ENCODE data around the gene TOP3A. TPM values are rescaled to one million over a fixed set of nuclear protein-coding genes. Genes with fewer than 3 reads are reported as not detected.

Gene TOP3A
- total RNA-seq, 4 donors from 2014 or later: 18.7 to 46.4 (median 28.4) TPM

- WGBS, 2 donors: 0 to 1% methylated on average over 35 to 44 of the region's 72 CpGs
- no peak for TF ChIP-seq POLR2A (IDR thresholded peaks at IDR 0.05)
- H3K4me3 ChIP-seq (ENCODE audit: low read depth, poor library complexity, severe bottlenecking): peak within 1 kb of the TSS; percentile 76
- DNase-seq (ENCODE audit: low spot score in 2 of 2): peak; percentile 94 to 99
- intact Hi-C loops (cut with DNase I; ENCODE audit: low total_unique reads): no loop called here
Observed at GRCh38 chr17:18260332-18261145, 54.3 kb downstream of the TOP3A start, which contains the start of gene MIEF2. Gene MIEF2, plus strand, starts transcription at chr17:18260662. Its CDS starts 2,059 bp downstream, at chr17:18262721.

- intact Hi-C loops (cut with DNase I; ENCODE audit: low total_unique reads): no loop called here
- DNase-seq (ENCODE audit: low spot score in 2 of 2): no peak
- 50 to 57% methylated on average over 21 of the region's 22 CpGs for WGBS, 2 donors
Observed at GRCh38 chr17:18259621-18260331, 55.0 kb downstream of the TOP3A start.

GRCh38 chr17:18258356-18259038 is 56.3 kb downstream of the TOP3A start, which contains the start of gene FLII:
Gene FLII, minus strand, starts transcription at chr17:18258738. Its CDS starts 48 bp downstream, at chr17:18258690.
- TF ChIP-seq POLR2A (IDR thresholded peaks at IDR 0.05): no peak
- TF ChIP-seq, protein P1, sequence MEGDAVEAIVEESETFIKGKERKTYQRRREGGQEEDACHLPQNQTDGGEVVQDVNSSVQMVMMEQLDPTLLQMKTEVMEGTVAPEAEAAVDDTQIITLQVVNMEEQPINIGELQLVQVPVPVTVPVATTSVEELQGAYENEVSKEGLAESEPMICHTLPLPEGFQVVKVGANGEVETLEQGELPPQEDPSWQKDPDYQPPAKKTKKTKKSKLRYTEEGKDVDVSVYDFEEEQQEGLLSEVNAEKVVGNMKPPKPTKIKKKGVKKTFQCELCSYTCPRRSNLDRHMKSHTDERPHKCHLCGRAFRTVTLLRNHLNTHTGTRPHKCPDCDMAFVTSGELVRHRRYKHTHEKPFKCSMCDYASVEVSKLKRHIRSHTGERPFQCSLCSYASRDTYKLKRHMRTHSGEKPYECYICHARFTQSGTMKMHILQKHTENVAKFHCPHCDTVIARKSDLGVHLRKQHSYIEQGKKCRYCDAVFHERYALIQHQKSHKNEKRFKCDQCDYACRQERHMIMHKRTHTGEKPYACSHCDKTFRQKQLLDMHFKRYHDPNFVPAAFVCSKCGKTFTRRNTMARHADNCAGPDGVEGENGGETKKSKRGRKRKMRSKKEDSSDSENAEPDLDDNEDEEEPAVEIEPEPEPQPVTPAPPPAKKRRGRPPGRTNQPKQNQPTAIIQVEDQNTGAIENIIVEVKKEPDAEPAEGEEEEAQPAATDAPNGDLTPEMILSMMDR (IDR thresholded peaks at IDR 0.05): no peak
- intact Hi-C loops (cut with DNase I; ENCODE audit: low total_unique reads): no loop called here
- 0 to 2% methylated on average over 21 to 44 of the region's 71 CpGs for WGBS, 2 donors
- peak in 1 of 2 donors; percentile 91 for DNase-seq (ENCODE audit: low spot score in 2 of 2)
- H3K4me3 ChIP-seq (ENCODE audit: low read depth, poor library complexity, severe bottlenecking): peak within 1 kb of the TSS; percentile 85

More at GRCh38 chr17:18259621-18260331, 55.0 kb downstream of the TOP3A start:
- TF ChIP-seq, protein P1 (IDR thresholded peaks at IDR 0.05): no peak
- no peak for TF ChIP-seq POLR2A (IDR thresholded peaks at IDR 0.05)
- H3K4me3 ChIP-seq (ENCODE audit: low read depth, poor library complexity, severe bottlenecking): no peak overlapping the region

- peak; percentile 66 to 96 for DNase-seq (ENCODE audit: low spot score in 2 of 2)
- H3K4me3 ChIP-seq (ENCODE audit: low read depth, poor library complexity, severe bottlenecking): peak overlapping the region; percentile 85
- 0 to 2% methylated on average over 9 to 16 of the region's 16 CpGs for WGBS, 2 donors
- TF ChIP-seq, protein P1 (IDR thresholded peaks at IDR 0.05): no peak
- TF ChIP-seq POLR2A (IDR thresholded peaks at IDR 0.05): no peak
- intact Hi-C loops (cut with DNase I; ENCODE audit: low total_unique reads): no loop called here
Observed at GRCh38 chr17:18257982-18258355, 56.8 kb downstream of the TOP3A start.

DNA sequence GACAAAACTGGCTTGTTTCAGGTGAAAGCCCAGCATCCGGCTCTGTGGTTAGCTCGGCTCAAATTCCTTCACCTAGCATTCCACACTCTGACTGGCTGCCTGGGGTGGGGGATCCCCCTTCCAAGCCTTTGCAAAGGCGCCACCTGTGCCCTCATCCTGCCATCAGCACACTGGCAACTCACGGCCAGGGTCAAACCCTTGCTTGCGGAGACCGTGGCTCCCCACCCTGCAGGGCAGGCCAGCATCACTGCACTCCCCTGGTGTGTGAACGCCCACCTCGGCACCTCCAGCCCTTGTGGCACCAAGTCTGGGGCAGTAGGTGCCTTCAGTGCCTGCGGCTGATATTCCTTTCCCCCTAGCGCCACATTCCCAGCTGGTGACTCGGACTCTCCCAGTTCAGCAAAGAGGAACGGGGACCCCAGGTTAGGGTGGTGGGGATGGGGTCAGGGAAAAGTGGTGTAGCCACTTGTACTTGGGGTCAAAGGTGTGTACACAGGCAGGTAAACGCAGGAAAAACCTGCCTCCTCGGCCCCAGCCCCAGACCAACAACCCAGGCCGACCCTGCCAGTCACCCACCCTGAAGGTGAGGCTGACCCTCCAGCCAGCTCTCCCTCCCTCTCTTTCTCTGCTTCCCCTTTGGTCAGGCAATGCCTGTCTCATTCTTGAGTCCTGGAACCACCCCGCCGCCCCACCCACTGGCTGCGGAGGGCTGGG is 57.4 kb downstream of the TOP3A start:
- DNase-seq (ENCODE audit: low spot score in 2 of 2): peak; percentile 55 to 93
- intact Hi-C loops (cut with DNase I; ENCODE audit: low total_unique reads): no loop called here
- TF ChIP-seq, protein P1 (IDR thresholded peaks at IDR 0.05): no peak
- TF ChIP-seq POLR2A (IDR thresholded peaks at IDR 0.05): no peak
- peak overlapping the region; percentile 85 for H3K4me3 ChIP-seq (ENCODE audit: low read depth, poor library complexity, severe bottlenecking)
- WGBS, 2 donors: 10 to 13% methylated on average over 18 of the region's 18 CpGs
